HG03439 (cell line): ENCODE results near the gene RNF31.
"Not testable (repeated sequence)": the region's sequence is repeated elsewhere in the genome, so short reads cannot be mapped to it uniquely, and the experiment has no call there.

Experiments used
- ATAC-seq: cut with Tn5 transposase; IDR thresholded peaks from one replicate; pipeline ENCODE4 v1.9.1; 2021; ENCODE audit warnings: mild to moderate bottlenecking, moderate library complexity; ENCODE audit not compliant: unreplicated experiment

RNF31 gene

DNA sequence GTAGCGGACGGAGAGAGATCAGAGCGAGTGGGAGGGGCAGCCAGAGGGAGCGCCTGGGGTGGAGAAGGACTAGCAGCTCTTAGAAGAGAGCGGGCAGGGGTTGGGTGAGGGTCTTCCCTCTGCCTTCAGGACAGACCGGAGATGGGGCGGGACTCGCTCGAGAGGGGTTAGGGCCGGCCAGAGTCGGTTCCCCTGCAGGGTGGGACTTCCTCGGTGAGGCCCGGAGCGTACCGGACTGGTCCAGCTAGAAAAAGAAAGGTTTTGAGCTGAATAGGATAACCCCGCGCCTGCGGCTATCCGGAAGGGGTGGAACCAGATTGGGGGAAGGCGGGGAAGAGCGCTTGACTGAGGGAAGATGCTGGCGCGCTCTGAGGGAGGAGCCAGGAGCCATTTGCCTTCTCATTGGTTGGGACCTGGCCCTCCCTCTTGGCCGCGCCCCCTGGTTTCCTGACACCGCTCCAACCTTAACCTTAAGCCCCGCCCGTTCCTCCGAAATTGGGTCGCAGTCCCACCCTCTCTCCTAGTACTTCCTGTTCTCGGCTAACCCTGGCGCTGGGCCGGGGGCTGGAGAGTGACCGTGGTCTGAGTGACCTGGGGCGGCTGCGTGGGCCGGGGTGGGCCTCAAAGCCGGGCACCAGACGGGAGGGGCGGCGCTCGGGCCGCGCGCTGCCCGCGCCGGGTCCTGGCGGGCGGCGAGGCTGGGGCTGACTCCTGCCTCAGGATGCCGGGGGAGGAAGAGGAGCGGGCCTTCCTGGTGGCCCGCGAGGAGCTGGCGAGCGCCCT lies at the start of gene RNF31:
TSS of gene RNF31 (plus strand) at position 521 of the 783 bp plus-strand sequence. CDS start at position 722, 201 bp downstream.
- ATAC-seq: peak; percentile 83

DNA sequence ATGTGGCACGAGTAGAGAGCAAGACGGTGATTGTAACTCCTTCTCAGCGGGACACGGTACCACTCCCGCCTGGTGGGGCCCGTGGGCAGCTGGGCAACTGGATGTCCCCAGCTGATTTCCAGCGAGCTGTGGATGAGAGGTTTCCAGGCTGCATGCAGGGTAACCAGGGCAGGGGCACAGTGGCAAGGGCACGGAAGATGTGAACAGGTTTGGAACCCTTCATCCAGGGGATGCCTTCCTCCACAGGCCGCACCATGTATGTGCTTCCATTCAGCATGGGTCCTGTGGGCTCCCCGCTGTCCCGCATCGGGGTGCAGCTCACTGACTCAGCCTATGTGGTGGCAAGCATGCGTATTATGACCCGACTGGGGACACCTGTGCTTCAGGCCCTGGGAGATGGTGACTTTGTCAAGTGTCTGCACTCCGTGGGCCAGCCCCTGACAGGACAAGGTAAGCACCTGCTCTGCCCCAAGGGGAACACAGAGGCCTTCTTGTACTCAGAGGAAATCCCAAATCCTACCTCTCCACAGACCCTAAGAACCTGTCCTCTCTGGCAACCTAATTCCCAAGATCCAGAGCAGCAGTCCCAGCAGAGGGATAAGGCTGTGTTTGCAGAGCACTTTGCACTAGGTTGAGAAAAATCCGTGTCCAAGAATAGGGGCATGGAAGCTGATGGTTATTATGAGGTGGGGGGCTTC lies 48.9 kb upstream of the RNF31 start:
- no peak for ATAC-seq

- ATAC-seq: no peak
Measured at GRCh38 chr14:24098927-24099813, 48.1 kb upstream of the RNF31 start.

- ATAC-seq: no peak
Measured at GRCh38 chr14:24100197-24100981, 46.9 kb upstream of the RNF31 start.

DNA sequence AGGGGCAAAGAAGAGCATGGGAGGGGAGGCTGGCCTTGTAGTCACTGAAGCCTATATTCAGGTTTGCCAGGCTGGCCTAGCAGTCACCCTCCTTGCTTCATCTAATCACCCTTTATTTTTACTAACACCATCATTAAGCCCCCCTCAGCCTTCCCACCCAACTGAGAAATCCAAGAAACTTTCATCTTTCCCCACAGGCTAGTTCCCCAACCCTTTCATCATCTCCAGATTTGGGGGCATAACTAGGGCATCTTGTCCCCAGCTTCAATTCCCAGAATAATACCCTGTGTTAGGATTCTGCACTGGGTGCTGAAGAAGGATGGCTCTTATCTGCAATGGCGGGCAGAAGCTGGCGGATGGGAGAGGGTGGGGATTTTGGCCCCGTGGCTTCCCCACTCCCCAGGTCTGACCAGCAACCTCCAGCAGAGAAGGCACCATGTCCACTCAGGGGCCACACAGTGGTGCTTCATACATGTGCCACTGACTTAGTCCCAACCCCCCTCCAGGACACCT lies 46.3 kb upstream of the RNF31 start:
- no peak for ATAC-seq

- no peak for ATAC-seq
Measured at GRCh38 chr14:24102357-24103048, 44.8 kb upstream of the RNF31 start.

DNA sequence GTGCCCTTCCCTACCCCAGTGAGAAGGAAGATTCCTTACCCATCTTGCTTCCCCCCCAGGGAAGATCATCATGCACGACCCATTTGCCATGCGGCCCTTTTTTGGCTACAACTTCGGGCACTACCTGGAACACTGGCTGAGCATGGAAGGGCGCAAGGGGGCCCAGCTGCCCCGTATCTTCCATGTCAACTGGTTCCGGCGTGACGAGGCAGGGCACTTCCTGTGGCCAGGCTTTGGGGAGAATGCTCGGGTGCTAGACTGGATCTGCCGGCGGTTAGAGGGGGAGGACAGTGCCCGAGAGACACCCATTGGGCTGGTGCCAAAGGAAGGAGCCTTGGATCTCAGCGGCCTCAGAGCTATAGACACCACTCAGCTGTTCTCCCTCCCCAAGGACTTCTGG lies 43.8 kb upstream of the RNF31 start:
- no peak for ATAC-seq

GRCh38 chr14:24105609-24106239 lies 41.6 kb upstream of the RNF31 start:
- ATAC-seq: not testable (repeated sequence)

- ATAC-seq: no peak
Measured at GRCh38 chr14:24106672-24107271, 40.5 kb upstream of the RNF31 start.

DNA sequence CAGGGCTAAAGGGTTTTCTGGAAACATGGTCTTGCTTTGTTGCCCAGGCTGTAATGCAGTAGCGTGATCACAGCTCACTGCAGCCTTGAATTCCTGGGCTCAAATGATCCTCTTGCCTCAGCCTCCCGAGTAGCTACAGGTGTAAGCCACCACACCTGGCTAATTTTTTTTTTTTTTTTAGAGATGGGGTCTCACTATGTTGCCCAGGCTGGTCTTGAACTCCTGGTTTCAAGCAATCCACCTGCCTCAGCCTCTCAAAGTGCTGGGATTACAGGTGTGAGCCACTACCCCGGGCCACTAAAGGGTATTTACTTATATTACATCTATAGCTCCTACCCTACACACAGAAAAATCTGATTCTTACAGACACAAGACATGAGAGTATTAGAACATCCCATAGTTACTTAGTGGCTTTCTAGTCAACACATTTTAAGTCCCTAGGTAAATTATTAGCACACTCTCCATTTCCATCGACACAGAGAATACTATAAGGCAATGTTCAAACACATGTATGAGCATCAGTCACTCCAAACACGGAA lies 38.9 kb upstream of the RNF31 start:
- ATAC-seq: no peak

GRCh38 chr14:24110060-24110459 lies 37.2 kb upstream of the RNF31 start:
- ATAC-seq: no peak

- no peak for ATAC-seq
Measured at GRCh38 chr14:24110523-24110922, 36.8 kb upstream of the RNF31 start.

GRCh38 chr14:24113379-24113800 lies 33.9 kb upstream of the RNF31 start:
- ATAC-seq: no peak

GRCh38 chr14:24113801-24114531 lies 33.3 kb upstream of the RNF31 start:
- ATAC-seq: peak; percentile 33

- ATAC-seq: peak; percentile 80
Measured at GRCh38 chr14:24114532-24115421, 32.5 kb upstream of the RNF31 start, which contains the start of the genes DCAF11 and NRL. DCAF11 (plus strand) TSS chr14:24114777; CDS start chr14:24115595, 818 bp downstream. NRL (minus strand) TSS chr14:24114949; CDS start chr14:24082848, 32,101 bp downstream.

DNA sequence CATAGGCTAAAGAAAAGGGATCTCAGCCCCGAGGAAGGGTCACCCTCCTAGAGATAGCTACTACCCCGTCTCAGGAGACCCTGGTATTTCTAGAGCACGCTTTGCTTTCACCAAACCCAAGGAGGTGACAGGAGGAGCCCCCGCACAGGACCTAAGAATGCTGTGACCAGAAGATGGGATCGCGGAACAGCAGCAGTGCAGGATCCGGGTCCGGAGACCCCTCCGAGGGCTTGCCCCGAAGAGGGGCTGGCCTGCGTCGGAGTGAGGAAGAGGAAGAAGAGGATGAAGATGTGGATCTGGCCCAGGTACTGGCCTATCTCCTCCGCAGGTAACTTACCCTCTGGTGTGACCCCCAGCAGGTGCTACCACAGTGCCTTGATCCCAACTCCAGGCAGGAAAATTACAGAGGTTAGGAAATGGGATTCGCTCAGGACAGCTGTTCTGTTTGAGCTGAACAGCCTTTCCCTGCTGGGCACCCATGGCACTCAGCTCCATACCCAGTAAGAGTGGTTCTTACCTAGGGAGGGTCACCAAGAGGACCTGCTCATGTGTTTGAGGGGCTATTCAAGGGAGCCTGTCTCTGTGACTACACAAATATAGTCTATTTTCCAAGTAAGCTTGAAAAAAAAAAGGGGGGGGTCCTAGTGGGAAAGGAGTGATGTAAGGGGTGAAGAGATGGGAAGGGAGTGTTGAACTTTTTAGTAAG lies 31.7 kb upstream of the RNF31 start:
- no peak for ATAC-seq
